ENCODE data around the gene NABP2. TPM values are rescaled to one million over a fixed set of nuclear protein-coding genes. Genes with fewer than 3 reads are reported as not detected.

The NABP2 gene
- total and polyA plus RNA-seq, 2 donors (not counting 3 experiments of a cell fraction or from before 2014, with no cell fraction given): 42.4 to 59.7 TPM

DNA sequence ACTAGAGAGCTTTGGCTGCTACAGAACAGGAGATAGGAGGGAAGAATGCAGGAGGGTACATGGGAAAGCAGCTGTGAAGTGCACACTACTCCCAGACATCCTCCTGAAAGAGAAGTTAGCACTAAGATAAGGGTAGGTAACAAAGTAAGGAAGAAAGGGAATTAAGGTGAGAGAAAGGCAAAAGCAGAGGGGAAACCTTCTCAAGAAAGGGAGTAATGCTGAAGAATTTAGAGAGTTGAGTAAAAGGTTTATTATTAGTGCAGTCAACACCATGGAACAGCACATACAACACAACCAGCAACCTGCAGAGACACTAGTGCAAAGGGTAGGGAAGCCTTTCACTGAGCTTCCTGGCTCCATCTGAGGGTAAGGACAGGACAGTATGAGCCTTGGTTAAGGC is 19.9 kb upstream of the NABP2 start:
- H3K4me3 ChIP-seq (replicated peaks in 1 of 3; ENCODE audit: insufficient read depth in 1 of 3, low read depth in 1 of 3, low read length in 3 of 3): no peak overlapping the region
- peaks cover 12 to 29% of the 10 kb centered on the region in 2 experiments for H3K36me3 ChIP-seq (ENCODE audit: control insufficient read depth in 2 of 2, extremely low read depth in 1 of 2, insufficient read depth in 2 of 2, low read length in 2 of 2)
- TF ChIP-seq POLR2A (IDR thresholded peaks at IDR 0.05; ENCODE audit: low read depth, low read length) (no peak), GATA2 (IDR thresholded peaks at IDR 0.05; ENCODE audit: insufficient read depth, insufficient read length, low read depth, low read length) (no peak), POLR2AphosphoS5 (IDR thresholded peaks at IDR 0.05; ENCODE audit: insufficient read depth, low read depth, low read length) (no peak), JUN (IDR thresholded peaks at IDR 0.05; ENCODE audit: borderline replicate concordance, insufficient read depth, insufficient read length, low read depth) (no peak), MYC (IDR thresholded peaks at IDR 0.05; ENCODE audit: low read depth, low read length) (no peak), MAX (IDR thresholded peaks at IDR 0.05; ENCODE audit: insufficient read depth, insufficient read length) (no peak), FOS (IDR thresholded peaks at IDR 0.05; ENCODE audit: borderline replicate concordance, insufficient read depth, low read length) (no peak), CTCF (IDR thresholded peaks at IDR 0.05; ENCODE audit: extremely low read depth in 1 of 2, insufficient read depth in 1 of 2, low read depth in 1 of 2, low read length in 2 of 2) (no peak)
- no peak overlapping the region for H3K4me2 ChIP-seq (ENCODE audit: insufficient read depth, low read length)
- H2AFZ ChIP-seq (ENCODE audit: low read depth, low read length): no peak overlapping the region
- H3K9me1 ChIP-seq (replicated peaks; ENCODE audit: control insufficient read depth, extremely low read depth, insufficient read depth, low read length): no peaks in the 10 kb centered on the region
- intact Hi-C loops (cut with micrococcal nuclease): no loop called here
- dilution Hi-C loops (cut with MboI; ENCODE audit: extremely low pct_ligation_motif_present, low sequenced_read_pairs): no loop called here
- FAIRE-seq: no peak
- H3K9me3 ChIP-seq (replicated peaks; ENCODE audit: control insufficient read depth, insufficient read depth, low read length): no peaks in the 10 kb centered on the region
- no peak overlapping the region for H3K27ac ChIP-seq (ENCODE audit: insufficient read depth, low read depth, low read length)
- CTCF ChIA-PET: interaction anchor here (2.2 to 8.5 kb wide), 4 partner anchors 8 to 260 kb away, joined by 10 to 63 read pairs (median 36); partner anchors contain the start of genes RNF41 and SMARCC2
- no peak for DNase-seq (ENCODE audit: low read depth, low spot score)
- POLR2A ChIA-PET: interaction anchor here (2.8 kb wide), 1 partner anchor 17 kb away, joined by 12 read pairs; the partner anchor contains the start of gene RNF41
- no peaks in the 10 kb centered on the region for H4K20me1 ChIP-seq (replicated peaks; ENCODE audit: control insufficient read depth, extremely low read depth, insufficient read depth, low read length)
- peaks cover 18% of the 10 kb centered on the region for H3K4me1 ChIP-seq (ENCODE audit: control insufficient read depth, extremely low read depth, insufficient read depth, low read length)
- no peaks in the 10 kb centered on the region for H3K79me2 ChIP-seq (ENCODE audit: control insufficient read depth, insufficient read depth, low read length)
- H3K9ac ChIP-seq (replicated peaks; ENCODE audit: extremely low read depth, insufficient read depth, low read length): no peak overlapping the region
- no peaks in the 10 kb centered on the region for H3K27me3 ChIP-seq (ENCODE audit: control insufficient read depth in 2 of 2, insufficient read depth in 2 of 2, low read length in 2 of 2)
- BruUV-seq (replicated peaks): no TSS peak

All from endothelial cell of umbilical vein (primary cell).